Inflammatory macrophage treated with lipopolysaccharide for 4 hours (primary cell): ENCODE measurements around the gene UGT1A9.

Experiments used
- DNase-seq: peaks from one replicate; pipeline ENCODE4 v3.0.0-alpha.2; 2020

UGT1A9 gene

GRCh38 chr2:233764264-233764663 lies 92.6 kb downstream of the UGT1A9 start:
- no peak for DNase-seq

- no peak for DNase-seq
Measured at GRCh38 chr2:233764761-233765160, 93.1 kb downstream of the UGT1A9 start.

- no peak for DNase-seq
Measured at GRCh38 chr2:233766416-233766815, 94.7 kb downstream of the UGT1A9 start.

- no peak for DNase-seq
Measured at GRCh38 chr2:233768076-233768475, 96.4 kb downstream of the UGT1A9 start.

GRCh38 chr2:233769260-233769659 lies 97.6 kb downstream of the UGT1A9 start:
- no peak for DNase-seq

GRCh38 chr2:233772153-233772552 lies 100.5 kb downstream of the UGT1A9 start:
- DNase-seq: no peak

- DNase-seq: no peak
Measured at GRCh38 chr2:233772583-233772982, 100.9 kb downstream of the UGT1A9 start.

GRCh38 chr2:233773854-233774253 lies 102.2 kb downstream of the UGT1A9 start:
- DNase-seq: no peak

GRCh38 chr2:233775414-233775813 lies 103.7 kb downstream of the UGT1A9 start:
- DNase-seq: no peak

- DNase-seq: no peak
Measured at GRCh38 chr2:233778030-233778429, 106.3 kb downstream of the UGT1A9 start, which contains the start of gene MROH2A. TSS of gene MROH2A (plus strand) at chr2:233778330. CDS start at chr2:233779359, 1,029 bp downstream.

GRCh38 chr2:233779722-233780121 lies 108.0 kb downstream of the UGT1A9 start:
- no peak for DNase-seq

GRCh38 chr2:233780771-233781170 lies 109.1 kb downstream of the UGT1A9 start:
- no peak for DNase-seq

GRCh38 chr2:233789554-233789953 lies 117.9 kb downstream of the UGT1A9 start:
- DNase-seq: no peak

- DNase-seq: no peak
Measured at GRCh38 chr2:233791151-233791882, 119.6 kb downstream of the UGT1A9 start.

- DNase-seq: no peak
Measured at GRCh38 chr2:233791883-233792329, 120.2 kb downstream of the UGT1A9 start.

- DNase-seq: no peak
Measured at GRCh38 chr2:233792720-233793119, 121.0 kb downstream of the UGT1A9 start.

- no peak for DNase-seq
Measured at GRCh38 chr2:233793465-233794127, 121.9 kb downstream of the UGT1A9 start.

- no peak for DNase-seq
Measured at GRCh38 chr2:233794128-233794658, 122.5 kb downstream of the UGT1A9 start.

- DNase-seq: no peak
Measured at GRCh38 chr2:233795735-233796171, 124.1 kb downstream of the UGT1A9 start.

- DNase-seq: no peak
Measured at GRCh38 chr2:233796254-233796653, 124.6 kb downstream of the UGT1A9 start.

- no peak for DNase-seq
Measured at GRCh38 chr2:233798335-233799086, 126.8 kb downstream of the UGT1A9 start.

GRCh38 chr2:233799087-233799665 lies 127.5 kb downstream of the UGT1A9 start:
- no peak for DNase-seq

GRCh38 chr2:233799716-233800115 lies 128.0 kb downstream of the UGT1A9 start:
- no peak for DNase-seq
